ENCODE data around the gene OLIG3. TPM values are rescaled to one million over a fixed set of nuclear protein-coding genes. Genes with fewer than 3 reads are reported as not detected.

The OLIG3 gene
- total and polyA plus RNA-seq, 2 of the 8 experiments (the other 6 are each of a cell fraction or from before 2014, with no cell fraction given), result 0.60 to 1.3 TPM

DNA sequence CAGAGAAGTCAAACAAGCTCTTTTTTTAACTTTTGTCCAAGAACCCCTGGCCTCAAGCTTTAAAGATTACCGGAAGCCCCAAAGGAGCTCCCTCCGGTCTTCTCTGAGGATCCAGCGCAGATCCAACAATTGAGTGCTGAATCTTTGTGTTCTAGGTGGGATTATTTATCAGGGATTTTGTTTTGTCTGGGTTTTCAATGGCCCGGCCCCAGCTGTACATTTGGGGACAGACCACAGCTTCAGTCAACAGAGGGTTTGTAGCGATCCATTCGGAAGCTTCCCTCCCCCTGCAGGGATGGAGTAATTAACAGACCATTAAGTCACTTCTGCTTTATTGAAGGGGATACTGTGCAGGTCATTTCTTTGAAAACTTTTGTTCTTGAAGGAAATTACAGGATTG is 7.8 kb downstream of the OLIG3 start:
- Histone ChIP-seq H3K14ac (ENCODE audit: insufficient read length) (no peak overlapping the region), H3K18ac (ENCODE audit: extremely low read depth, low read length) (no peak overlapping the region), H3K4me1 (replicated peaks in 1 of 4; ENCODE audit: control insufficient read depth in 3 of 4, insufficient read depth in 4 of 4, low read length in 3 of 4) (peaks cover 6 to 25% (median 15%) of the 10 kb centered on the region in 4 experiments), H2BK20ac (ENCODE audit: low read length) (no peak overlapping the region), H3K56ac (replicated peaks; ENCODE audit: insufficient read length, low read depth, low read length) (no peak overlapping the region), H4K20me1 (replicated peaks in 1 of 2; ENCODE audit: control insufficient read depth in 1 of 2, insufficient read depth in 2 of 2, low read length in 2 of 2) (no peaks in the 10 kb centered on the region), H3K9ac (replicated peaks in 1 of 4; ENCODE audit: extremely low read depth in 1 of 4, low read depth in 3 of 4, low read length in 3 of 4) (no peak overlapping the region), H3K4me2 (ENCODE audit: insufficient read depth in 1 of 2, low read depth in 2 of 2, low read length in 2 of 2) (peak overlapping the region; percentile 90 to 91), H2BK12ac (ENCODE audit: low read depth, low read length) (no peak overlapping the region), H3K27ac (ENCODE audit: low read depth, low read length) (no peak overlapping the region), H4K8ac (ENCODE audit: extremely low read depth, insufficient read depth, low read length) (no peak overlapping the region), H3K23me2 (ENCODE audit: low read depth, low read length) (peaks cover 23% of the 10 kb centered on the region), H3K36me3 (ENCODE audit: control insufficient read depth in 2 of 4, insufficient read depth in 4 of 4, low read length in 3 of 4) (no peaks in the 10 kb centered on the region), H3K4ac (replicated peaks; ENCODE audit: insufficient read length, low read depth, low read length) (no peak overlapping the region), H3K9me3 (ENCODE audit: insufficient read depth in 2 of 2, low read depth in 1 of 2, low read length in 1 of 2) (0 out of 4 replicates have a peak, but pooled peaks cover 0 to 3% of the 10 kb centered on the region in 2 experiments), H2BK120ac (replicated peaks; ENCODE audit: low read depth, low read length) (no peak overlapping the region), H3K23ac (ENCODE audit: insufficient read length) (no peak overlapping the region), H2BK15ac (ENCODE audit: low read length) (no peak overlapping the region), H4K5ac (ENCODE audit: insufficient read length, low read depth, low read length) (no peak overlapping the region), H2AFZ (ENCODE audit: low read length) (no peak overlapping the region), H3K27me3 (replicated peaks in 1 of 4; ENCODE audit: control insufficient read depth in 3 of 4, extremely low read depth in 1 of 4, insufficient read depth in 3 of 4, low read length in 3 of 4) (peaks cover 22 to 66% (median 55%) of the 10 kb centered on the region in 4 experiments), H4K91ac (replicated peaks; ENCODE audit: insufficient read length, low read length) (no peak overlapping the region), H2BK5ac (ENCODE audit: low read depth, low read length) (no peak overlapping the region), H3K79me2 (ENCODE audit: control insufficient read depth in 1 of 2, insufficient read depth in 2 of 2, low read length in 2 of 2) (no peaks in the 10 kb centered on the region), H3K4me3 (ENCODE audit: extremely low read depth in 1 of 4, insufficient read depth in 2 of 4, low read depth in 3 of 4, low read length in 4 of 4) (peak overlapping the region in 1 of 4 experiments; percentile 70; a peak in 2 of 8 replicates), H2AK5ac (ENCODE audit: low read depth, low read length) (no peak overlapping the region), H3K79me1 (ENCODE audit: low read depth, low read length) (no peaks in the 10 kb centered on the region)
- CTCF ChIA-PET (ENCODE audit: partially characterized antibody), result interaction anchor here (0.6 to 8.0 kb wide), 5 partner anchors 10 to 218 kb away, joined by 3 to 62 read pairs (median 4); no protein-coding TSS in a partner anchor
- WGBS, 2 experiments (ENCODE audit: extremely low coverage in 1 of 2, insufficient coverage in 1 of 2, insufficient read length in 1 of 2, insufficient replicate concordance in 2 of 2, low coverage in 1 of 2, low lambda C conversion rate in 2 of 2, missing lambda C conversion rate in 1 of 2), result 10% methylated on average over 6 of the region's 6 CpGs; no CpG with 5 or more reads in 1 of the 2 experiments
- FAIRE-seq (no peak), DNase-seq (ENCODE audit: low read depth in 1 of 2, low spot score in 2 of 2) (no peak)
- POLR2A ChIA-PET (ENCODE audit: partially characterized antibody), result interaction anchor here (1.9 kb wide), 1 partner anchor 9 kb away, joined by 11 read pairs; no protein-coding TSS in a partner anchor
- no peak for TF ChIP-seq KDM1A (IDR thresholded peaks at IDR 0.05; ENCODE audit: borderline replicate concordance, low read length)
- TF ChIP-seq JUN (IDR thresholded peaks at IDR 0.05; ENCODE audit: low read depth, low read length), result no peak
- TF ChIP-seq, protein P1, sequence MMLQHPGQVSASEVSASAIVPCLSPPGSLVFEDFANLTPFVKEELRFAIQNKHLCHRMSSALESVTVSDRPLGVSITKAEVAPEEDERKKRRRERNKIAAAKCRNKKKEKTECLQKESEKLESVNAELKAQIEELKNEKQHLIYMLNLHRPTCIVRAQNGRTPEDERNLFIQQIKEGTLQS (IDR thresholded peaks at IDR 0.05; ENCODE audit: insufficient read depth, low read depth, low read length), result no peak
- no peak for TF ChIP-seq CEBPB (IDR thresholded peaks at IDR 0.05; ENCODE audit: low read depth, low read length)
- TF ChIP-seq, protein P2, sequence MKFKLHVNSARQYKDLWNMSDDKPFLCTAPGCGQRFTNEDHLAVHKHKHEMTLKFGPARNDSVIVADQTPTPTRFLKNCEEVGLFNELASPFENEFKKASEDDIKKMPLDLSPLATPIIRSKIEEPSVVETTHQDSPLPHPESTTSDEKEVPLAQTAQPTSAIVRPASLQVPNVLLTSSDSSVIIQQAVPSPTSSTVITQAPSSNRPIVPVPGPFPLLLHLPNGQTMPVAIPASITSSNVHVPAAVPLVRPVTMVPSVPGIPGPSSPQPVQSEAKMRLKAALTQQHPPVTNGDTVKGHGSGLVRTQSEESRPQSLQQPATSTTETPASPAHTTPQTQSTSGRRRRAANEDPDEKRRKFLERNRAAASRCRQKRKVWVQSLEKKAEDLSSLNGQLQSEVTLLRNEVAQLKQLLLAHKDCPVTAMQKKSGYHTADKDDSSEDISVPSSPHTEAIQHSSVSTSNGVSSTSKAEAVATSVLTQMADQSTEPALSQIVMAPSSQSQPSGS (IDR thresholded peaks at IDR 0.05; ENCODE audit: low read length), result no peak
- no peak for TF ChIP-seq POLR2AphosphoS5 (IDR thresholded peaks at IDR 0.05; ENCODE audit: low read depth, low read length)
- no peak for TF ChIP-seq EP300 (IDR thresholded peaks at IDR 0.05; ENCODE audit: borderline replicate concordance in 1 of 2, low read depth in 2 of 2, low read length in 2 of 2)
- TF ChIP-seq ZNF274 (IDR thresholded peaks at IDR 0.05; ENCODE audit: borderline replicate concordance, extremely low read depth, low read length), result no peak
- TF ChIP-seq NRF1 (IDR thresholded peaks at IDR 0.05; ENCODE audit: low read depth, low read length), result no peak
- no peak for TF ChIP-seq RXRA (IDR thresholded peaks at IDR 0.05; ENCODE audit: insufficient read depth, low read depth, low read length)
- no peak for TF ChIP-seq MAFK (IDR thresholded peaks at IDR 0.05; ENCODE audit: low read depth, low read length)
- TF ChIP-seq YY1 (IDR thresholded peaks at IDR 0.05; ENCODE audit: low read depth, low read length), result no peak
